Heart left ventricle (tissue), 13 donors: ENCODE data around the gene FBXW7.

Experiments
- POLR2A ChIP-seq, 2 donors: fragments of 450-650 bp; IDR thresholded peaks; one replicate each; pipeline ENCODE4 v1.6.1; 2017; ENCODE audit warnings: antibody characterized with exemption in 2 of 2, mild to moderate bottlenecking in 2 of 2, moderate library complexity in 2 of 2
- TF ChIP-seq, protein P1 (sequence below), 12 donors: fragments of 200-600 bp; sonication (generic) in 4 of 12; IDR thresholded peaks; one replicate each; pipeline versions ENCODE4 v1.5.0 to v1.8.0; 2018 to 2022; ENCODE audit warnings: antibody characterized with exemption in 12 of 12, mild to moderate bottlenecking in 5 of 12
- donor health status: ischemic (EF 13 %, LVEDD 7.1; RV severe dilation, severe dysfunction).
- donor health status: DM: no; HTN: yes; CAD: no.
- donor health status: DM: no; HTN: no; CAD: no.
- donor health status: ischemic (EF 25% LVEDD 6.9; RV normal size, moderate dysfunction).
- donor health status: ischemic (EF 25% LVEDD 5.7; RV mildly dilated, moderate dysfunction).
- donor health status: ischemic (EF 35%, LVEDD 5.7; RV mildly dilated, moderate dysfunction).
- donor health status: nonischemic (EF 11% LVEDD 7.7; RV severe dilation, severe dysfunction).
- donor health status: DM: yes; HTN: yes; CAD: no.
- donor health status: PGD.
- donor health status: ischemic (EF 29% LVEDD 5.4; RV normal size, mild dysfunction).
- donor health status: nonischemic (EF 23%, LVEDD 6.1; RV moderate dilation, normal function).

DNA sequence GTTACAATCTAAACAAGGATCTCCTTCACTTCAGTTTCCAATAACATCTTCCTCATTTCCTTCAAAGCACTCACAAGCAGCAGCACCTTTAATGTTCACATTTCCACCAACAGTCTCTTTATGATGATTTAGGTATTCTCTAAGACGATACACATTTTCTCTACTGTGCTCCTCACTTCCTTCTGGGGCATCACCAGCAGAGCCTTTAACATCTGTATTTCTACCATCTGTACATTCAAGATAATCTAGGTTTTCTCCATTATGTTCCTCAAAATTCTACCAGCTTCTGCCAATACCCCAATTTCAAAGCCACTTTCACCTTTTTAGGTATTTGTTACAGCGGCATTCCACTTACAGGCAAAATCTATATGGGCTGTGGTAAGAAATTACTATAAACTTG lies 80.6 kb downstream of the FBXW7 start:
- TF ChIP-seq, protein P1, sequence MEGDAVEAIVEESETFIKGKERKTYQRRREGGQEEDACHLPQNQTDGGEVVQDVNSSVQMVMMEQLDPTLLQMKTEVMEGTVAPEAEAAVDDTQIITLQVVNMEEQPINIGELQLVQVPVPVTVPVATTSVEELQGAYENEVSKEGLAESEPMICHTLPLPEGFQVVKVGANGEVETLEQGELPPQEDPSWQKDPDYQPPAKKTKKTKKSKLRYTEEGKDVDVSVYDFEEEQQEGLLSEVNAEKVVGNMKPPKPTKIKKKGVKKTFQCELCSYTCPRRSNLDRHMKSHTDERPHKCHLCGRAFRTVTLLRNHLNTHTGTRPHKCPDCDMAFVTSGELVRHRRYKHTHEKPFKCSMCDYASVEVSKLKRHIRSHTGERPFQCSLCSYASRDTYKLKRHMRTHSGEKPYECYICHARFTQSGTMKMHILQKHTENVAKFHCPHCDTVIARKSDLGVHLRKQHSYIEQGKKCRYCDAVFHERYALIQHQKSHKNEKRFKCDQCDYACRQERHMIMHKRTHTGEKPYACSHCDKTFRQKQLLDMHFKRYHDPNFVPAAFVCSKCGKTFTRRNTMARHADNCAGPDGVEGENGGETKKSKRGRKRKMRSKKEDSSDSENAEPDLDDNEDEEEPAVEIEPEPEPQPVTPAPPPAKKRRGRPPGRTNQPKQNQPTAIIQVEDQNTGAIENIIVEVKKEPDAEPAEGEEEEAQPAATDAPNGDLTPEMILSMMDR (IDR thresholded peaks at IDR 0.05): no peak
- no peak for TF ChIP-seq POLR2A (IDR thresholded peaks at IDR 0.05)
